ENCODE measurements around the gene MOSPD3.

DNA sequence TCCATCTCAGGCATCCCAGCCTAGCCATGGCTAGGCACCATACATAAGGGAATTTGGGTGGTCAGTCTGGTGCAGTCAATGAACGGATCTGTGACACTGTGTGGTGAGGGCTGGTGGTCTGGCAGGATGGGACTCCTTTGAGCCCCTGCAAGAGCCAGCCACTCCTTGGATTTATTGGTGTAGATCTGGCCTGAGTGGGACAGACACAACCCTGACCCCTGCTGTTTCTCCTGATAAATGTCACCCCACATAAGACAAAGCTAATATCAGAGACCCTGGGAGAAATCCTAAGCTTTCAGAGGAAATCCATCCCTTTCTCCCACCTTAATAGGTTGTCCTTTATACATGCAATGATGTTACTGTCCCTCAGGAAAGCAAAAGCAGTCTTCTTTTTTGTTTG is 23.9 kb upstream of the MOSPD3 start:
- TF ChIP-seq, protein P1, sequence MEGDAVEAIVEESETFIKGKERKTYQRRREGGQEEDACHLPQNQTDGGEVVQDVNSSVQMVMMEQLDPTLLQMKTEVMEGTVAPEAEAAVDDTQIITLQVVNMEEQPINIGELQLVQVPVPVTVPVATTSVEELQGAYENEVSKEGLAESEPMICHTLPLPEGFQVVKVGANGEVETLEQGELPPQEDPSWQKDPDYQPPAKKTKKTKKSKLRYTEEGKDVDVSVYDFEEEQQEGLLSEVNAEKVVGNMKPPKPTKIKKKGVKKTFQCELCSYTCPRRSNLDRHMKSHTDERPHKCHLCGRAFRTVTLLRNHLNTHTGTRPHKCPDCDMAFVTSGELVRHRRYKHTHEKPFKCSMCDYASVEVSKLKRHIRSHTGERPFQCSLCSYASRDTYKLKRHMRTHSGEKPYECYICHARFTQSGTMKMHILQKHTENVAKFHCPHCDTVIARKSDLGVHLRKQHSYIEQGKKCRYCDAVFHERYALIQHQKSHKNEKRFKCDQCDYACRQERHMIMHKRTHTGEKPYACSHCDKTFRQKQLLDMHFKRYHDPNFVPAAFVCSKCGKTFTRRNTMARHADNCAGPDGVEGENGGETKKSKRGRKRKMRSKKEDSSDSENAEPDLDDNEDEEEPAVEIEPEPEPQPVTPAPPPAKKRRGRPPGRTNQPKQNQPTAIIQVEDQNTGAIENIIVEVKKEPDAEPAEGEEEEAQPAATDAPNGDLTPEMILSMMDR (optimal IDR thresholded peaks at IDR 0.05 in 1 of 3, IDR thresholded peaks at IDR 0.05 in 1 of 3, conservative IDR thresholded peaks at IDR 0.05 in 1 of 3; ENCODE audit: extremely low read depth in 1 of 3, insufficient read depth in 2 of 3, low read length in 3 of 3): peak in 2 of 3 experiments; percentile 40 to 45
- TF ChIP-seq EZH2 (IDR thresholded peaks at IDR 0.05; ENCODE audit: low read length): no peak
